Nephron (organoid): Measurements from ENCODE around the gene TMEM43.

Experiments used
- H3K27ac Mint-ChIP-seq, 3 experiments: 2 replicates each; pipeline ENCODE4 v1.8.0; 2020; ENCODE audit warnings: mixed read lengths in 3 of 3, mild to moderate bottlenecking in 2 of 3, moderate library complexity in 1 of 3
- H3K27me3 Mint-ChIP-seq: 2 replicates; pipeline ENCODE4 v1.8.0; 2021; ENCODE audit warnings: low read depth, mild to moderate bottlenecking, moderate library complexity, mixed read lengths
- H3K36me3 Mint-ChIP-seq: 2 replicates; pipeline ENCODE4 v1.8.0; 2020; ENCODE audit warnings: low read depth, mixed read lengths
- H3K4me1 Mint-ChIP-seq: 2 replicates; pipeline ENCODE4 v1.8.0; 2020; ENCODE audit warnings: mixed read lengths
- H3K4me3 Mint-ChIP-seq, 3 experiments: 2 replicates each; pipeline ENCODE4 v1.8.0; 2020; ENCODE audit warnings: mild to moderate bottlenecking in 3 of 3, mixed read lengths in 3 of 3, moderate library complexity in 2 of 3
- H3K9me3 Mint-ChIP-seq: 2 replicates; pipeline ENCODE4 v1.8.0; 2020; ENCODE audit warnings: mixed read lengths
- TF ChIP-seq, protein P1 (sequence below), 3 experiments: fragments of 200-600 bp; sonication (generic); IDR thresholded peaks; one replicate each; pipeline ENCODE4 v1.5.0; 2021; ENCODE audit warnings: antibody characterized with exemption in 3 of 3; ENCODE audit not compliant: unreplicated experiment in 3 of 3

The TMEM43 gene

DNA sequence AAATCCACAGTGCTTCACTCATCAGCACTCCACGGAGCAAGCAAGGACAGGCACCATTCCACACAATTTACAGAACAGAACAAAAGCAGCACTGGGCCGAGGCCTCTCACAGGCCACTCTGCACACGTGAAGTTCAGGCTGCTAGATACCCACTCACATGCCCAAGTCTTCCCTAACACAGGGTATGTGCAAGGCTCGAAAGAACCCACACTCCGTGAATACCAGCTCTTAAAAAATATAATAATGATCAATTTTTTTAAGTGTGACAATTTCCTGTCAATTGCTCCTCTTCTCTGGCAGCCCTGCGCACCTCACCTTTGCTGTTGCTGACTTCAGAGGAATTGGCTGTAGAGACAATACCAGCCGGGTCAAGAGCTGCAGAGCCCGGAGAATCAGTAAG lies 34.6 kb downstream of the TMEM43 start:
- H3K4me3 Mint-ChIP-seq: no peak overlapping the region
- no peak overlapping the region for H3K27ac Mint-ChIP-seq
- TF ChIP-seq, protein P1, sequence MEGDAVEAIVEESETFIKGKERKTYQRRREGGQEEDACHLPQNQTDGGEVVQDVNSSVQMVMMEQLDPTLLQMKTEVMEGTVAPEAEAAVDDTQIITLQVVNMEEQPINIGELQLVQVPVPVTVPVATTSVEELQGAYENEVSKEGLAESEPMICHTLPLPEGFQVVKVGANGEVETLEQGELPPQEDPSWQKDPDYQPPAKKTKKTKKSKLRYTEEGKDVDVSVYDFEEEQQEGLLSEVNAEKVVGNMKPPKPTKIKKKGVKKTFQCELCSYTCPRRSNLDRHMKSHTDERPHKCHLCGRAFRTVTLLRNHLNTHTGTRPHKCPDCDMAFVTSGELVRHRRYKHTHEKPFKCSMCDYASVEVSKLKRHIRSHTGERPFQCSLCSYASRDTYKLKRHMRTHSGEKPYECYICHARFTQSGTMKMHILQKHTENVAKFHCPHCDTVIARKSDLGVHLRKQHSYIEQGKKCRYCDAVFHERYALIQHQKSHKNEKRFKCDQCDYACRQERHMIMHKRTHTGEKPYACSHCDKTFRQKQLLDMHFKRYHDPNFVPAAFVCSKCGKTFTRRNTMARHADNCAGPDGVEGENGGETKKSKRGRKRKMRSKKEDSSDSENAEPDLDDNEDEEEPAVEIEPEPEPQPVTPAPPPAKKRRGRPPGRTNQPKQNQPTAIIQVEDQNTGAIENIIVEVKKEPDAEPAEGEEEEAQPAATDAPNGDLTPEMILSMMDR (IDR thresholded peaks at IDR 0.05; ENCODE audit: unreplicated experiment in 3 of 3): no peak
- H3K9me3 Mint-ChIP-seq: peaks cover 23% of the 10 kb centered on the region
- peaks cover 96% of the 10 kb centered on the region for H3K36me3 Mint-ChIP-seq
- no peaks in the 10 kb centered on the region for H3K4me1 Mint-ChIP-seq
- H3K27me3 Mint-ChIP-seq: no peaks in the 10 kb centered on the region

DNA sequence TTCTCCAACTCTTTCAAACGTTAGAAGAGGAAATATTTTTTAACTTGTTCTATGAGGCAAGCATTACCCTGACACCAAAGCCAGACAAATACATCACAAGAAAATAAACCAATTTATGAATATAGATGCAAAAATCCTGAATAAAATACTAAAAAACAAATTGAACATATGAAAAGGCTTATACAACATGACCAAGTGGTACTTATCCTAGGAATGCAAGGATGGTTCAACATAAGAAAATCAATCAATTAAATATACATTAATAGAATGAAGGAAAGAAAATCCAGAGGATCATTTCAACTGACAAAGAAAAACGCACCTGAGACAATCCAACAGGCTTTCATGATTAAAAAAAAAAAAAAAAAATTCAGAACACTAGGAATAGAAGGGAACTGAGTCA lies 36.4 kb downstream of the TMEM43 start:
- H3K4me3 Mint-ChIP-seq: no peak overlapping the region
- no peak overlapping the region for H3K27ac Mint-ChIP-seq
- peaks cover 23% of the 10 kb centered on the region for H3K9me3 Mint-ChIP-seq
- no peaks in the 10 kb centered on the region for H3K27me3 Mint-ChIP-seq
- no peaks in the 10 kb centered on the region for H3K4me1 Mint-ChIP-seq
- TF ChIP-seq, protein P1 (IDR thresholded peaks at IDR 0.05; ENCODE audit: unreplicated experiment in 3 of 3): no peak
- peaks cover 99% of the 10 kb centered on the region for H3K36me3 Mint-ChIP-seq

DNA sequence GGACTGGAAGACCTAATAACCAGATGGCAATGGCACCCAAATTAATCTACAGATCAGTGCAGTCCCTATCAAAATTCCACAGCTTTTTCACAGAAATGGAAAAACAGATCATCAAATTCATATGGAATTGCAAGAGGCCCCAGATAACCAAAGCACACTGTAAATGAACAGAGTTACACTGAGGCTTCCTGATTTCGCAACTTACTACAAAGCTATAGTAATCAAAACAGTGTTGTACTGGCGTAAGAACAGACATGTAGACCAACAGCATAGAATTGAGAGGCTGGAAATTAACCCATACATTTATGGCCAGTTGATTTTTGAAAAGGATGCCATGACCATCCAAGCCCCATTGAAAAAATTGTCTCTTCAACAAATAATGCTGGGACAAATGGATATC lies 37.3 kb downstream of the TMEM43 start:
- peaks cover 23% of the 10 kb centered on the region for H3K9me3 Mint-ChIP-seq
- H3K27ac Mint-ChIP-seq: no peak overlapping the region
- TF ChIP-seq, protein P1 (IDR thresholded peaks at IDR 0.05; ENCODE audit: unreplicated experiment in 3 of 3): no peak
- no peaks in the 10 kb centered on the region for H3K4me1 Mint-ChIP-seq
- no peaks in the 10 kb centered on the region for H3K27me3 Mint-ChIP-seq
- H3K4me3 Mint-ChIP-seq: no peak overlapping the region
- H3K36me3 Mint-ChIP-seq: peaks cover 99% of the 10 kb centered on the region

DNA sequence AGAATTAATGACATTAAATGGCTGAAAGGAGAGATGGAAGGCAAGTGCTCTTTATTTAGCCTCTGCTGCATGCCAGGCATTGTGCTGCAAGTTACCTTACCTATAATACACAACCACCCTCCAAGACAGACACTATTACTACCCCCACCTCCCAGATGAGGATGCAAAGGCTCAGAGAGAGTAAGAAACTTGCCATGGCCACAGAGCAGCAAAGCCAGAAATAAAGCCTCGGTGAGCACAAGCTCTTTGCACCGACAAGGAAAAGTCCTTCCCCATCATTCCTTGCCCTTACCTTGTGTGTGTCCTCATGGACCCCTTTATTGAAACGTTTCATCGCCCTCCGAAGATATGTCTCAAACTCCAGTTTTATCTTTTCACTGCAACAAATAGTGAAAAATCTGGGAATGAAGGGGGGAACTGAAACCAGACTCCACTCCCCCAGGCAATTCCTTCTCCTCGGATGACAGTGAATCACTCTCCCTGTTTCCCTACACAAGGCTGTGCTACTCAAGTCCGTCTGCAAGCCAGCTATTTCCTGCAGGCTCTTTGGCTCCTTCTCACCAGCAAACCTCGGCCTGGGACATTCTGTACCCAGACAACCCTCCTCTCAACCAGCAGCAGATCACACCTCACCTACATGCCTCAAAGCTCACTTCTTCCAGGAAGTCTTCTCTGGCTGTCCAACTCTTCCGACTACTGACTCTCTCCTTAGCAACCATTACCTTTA lies 42.2 kb downstream of the TMEM43 start:
- peaks cover 97% of the 10 kb centered on the region for H3K36me3 Mint-ChIP-seq
- no peak overlapping the region for H3K27ac Mint-ChIP-seq
- TF ChIP-seq, protein P1 (IDR thresholded peaks at IDR 0.05; ENCODE audit: unreplicated experiment in 3 of 3): no peak
- H3K4me3 Mint-ChIP-seq: no peak overlapping the region
- no peaks in the 10 kb centered on the region for H3K4me1 Mint-ChIP-seq
- H3K27me3 Mint-ChIP-seq: no peaks in the 10 kb centered on the region
- peaks cover 11% of the 10 kb centered on the region for H3K9me3 Mint-ChIP-seq

DNA sequence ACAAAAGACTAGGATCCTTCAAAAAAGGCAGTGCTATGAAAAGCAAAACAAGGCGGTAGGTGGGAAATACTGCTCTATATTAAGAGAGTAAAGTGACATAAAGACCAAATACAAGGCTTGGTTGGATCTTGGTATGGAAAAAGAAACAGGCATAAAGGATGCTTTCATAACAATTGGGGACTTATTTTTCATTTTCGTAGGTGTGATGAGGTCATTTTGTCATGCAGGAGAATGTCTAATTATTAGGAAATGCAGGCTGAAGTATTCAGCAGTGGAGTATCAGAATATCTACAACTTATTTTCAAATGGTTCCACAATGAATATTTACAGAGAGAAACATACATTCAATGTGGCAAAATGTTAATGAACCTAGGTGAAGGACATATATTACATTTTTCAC lies 44.6 kb downstream of the TMEM43 start:
- Mint-ChIP-seq H3K27ac (no peak overlapping the region), H3K4me1 (no peaks in the 10 kb centered on the region), H3K9me3 (no peaks in the 10 kb centered on the region), H3K36me3 (peaks cover 84% of the 10 kb centered on the region), H3K4me3 (no peak overlapping the region), H3K27me3 (no peaks in the 10 kb centered on the region)
- TF ChIP-seq, protein P1 (IDR thresholded peaks at IDR 0.05; ENCODE audit: unreplicated experiment in 3 of 3): no peak

DNA sequence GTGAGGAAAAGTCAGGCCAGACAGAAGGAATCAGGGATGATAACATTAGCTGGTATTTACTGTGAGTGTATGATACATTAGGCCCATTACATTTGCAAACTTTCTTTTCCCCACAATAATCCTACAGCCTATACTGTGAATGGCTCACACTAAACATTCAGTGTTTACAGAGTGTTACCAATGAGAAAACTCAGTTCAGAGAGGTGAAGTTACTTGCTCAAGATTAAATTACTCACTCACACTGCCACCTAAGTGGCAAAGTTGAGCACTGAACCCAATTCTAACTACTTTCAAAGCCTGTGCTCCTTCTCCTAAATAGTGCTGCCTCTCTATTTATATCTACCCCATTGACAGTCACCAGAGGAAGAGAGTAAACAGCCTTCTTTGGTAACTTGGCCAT lies 45.0 kb downstream of the TMEM43 start:
- H3K36me3 Mint-ChIP-seq: peaks cover 80% of the 10 kb centered on the region
- no peaks in the 10 kb centered on the region for H3K4me1 Mint-ChIP-seq
- H3K9me3 Mint-ChIP-seq: no peaks in the 10 kb centered on the region
- no peaks in the 10 kb centered on the region for H3K27me3 Mint-ChIP-seq
- no peak overlapping the region for H3K27ac Mint-ChIP-seq
- H3K4me3 Mint-ChIP-seq: no peak overlapping the region
- TF ChIP-seq, protein P1 (IDR thresholded peaks at IDR 0.05; ENCODE audit: unreplicated experiment in 3 of 3): no peak
